ENCODE data around the gene LRRC70.
"Not testable (repeated sequence)": the region's sequence is repeated elsewhere in the genome, so short reads cannot be mapped to it uniquely, and the experiment has no call there.

LRRC70 gene

GRCh38 chr5:62558941-62559340 lies 19.7 kb upstream of the LRRC70 start:
- Mint-ChIP-seq H3K36me3 (ENCODE audit: low read depth) (peaks cover 52% of the 10 kb centered on the region), H3K27me3 (ENCODE audit: low read depth, poor library complexity) (no peaks in the 10 kb centered on the region), H3K9me3 (no peaks in the 10 kb centered on the region), H3K4me3 (no peak overlapping the region), H3K27ac (no peak overlapping the region), H3K4me1 (no peaks in the 10 kb centered on the region)
- TF ChIP-seq, protein P1, sequence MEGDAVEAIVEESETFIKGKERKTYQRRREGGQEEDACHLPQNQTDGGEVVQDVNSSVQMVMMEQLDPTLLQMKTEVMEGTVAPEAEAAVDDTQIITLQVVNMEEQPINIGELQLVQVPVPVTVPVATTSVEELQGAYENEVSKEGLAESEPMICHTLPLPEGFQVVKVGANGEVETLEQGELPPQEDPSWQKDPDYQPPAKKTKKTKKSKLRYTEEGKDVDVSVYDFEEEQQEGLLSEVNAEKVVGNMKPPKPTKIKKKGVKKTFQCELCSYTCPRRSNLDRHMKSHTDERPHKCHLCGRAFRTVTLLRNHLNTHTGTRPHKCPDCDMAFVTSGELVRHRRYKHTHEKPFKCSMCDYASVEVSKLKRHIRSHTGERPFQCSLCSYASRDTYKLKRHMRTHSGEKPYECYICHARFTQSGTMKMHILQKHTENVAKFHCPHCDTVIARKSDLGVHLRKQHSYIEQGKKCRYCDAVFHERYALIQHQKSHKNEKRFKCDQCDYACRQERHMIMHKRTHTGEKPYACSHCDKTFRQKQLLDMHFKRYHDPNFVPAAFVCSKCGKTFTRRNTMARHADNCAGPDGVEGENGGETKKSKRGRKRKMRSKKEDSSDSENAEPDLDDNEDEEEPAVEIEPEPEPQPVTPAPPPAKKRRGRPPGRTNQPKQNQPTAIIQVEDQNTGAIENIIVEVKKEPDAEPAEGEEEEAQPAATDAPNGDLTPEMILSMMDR (IDR thresholded peaks at IDR 0.05), result no peak
- DNase-seq, result no peak

DNA sequence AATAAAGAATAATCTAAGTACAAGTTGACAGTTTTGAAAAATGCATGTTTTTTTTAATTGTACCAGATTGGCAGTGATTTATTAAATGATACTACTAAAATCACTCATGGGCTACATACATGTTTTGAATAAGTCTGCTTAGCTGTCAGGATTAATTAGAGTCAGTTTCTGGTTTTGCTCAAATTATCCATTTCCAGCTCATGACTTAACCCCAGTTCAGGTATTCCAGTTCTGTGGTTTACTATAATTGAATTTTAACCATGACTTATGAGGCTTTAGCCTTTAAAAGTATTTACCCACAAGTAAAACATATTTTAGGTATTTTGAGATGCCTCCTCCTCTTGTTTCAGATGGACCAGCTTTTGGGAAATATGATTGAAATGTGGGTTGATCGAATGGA lies 17.8 kb upstream of the LRRC70 start:
- TF ChIP-seq, protein P1 (IDR thresholded peaks at IDR 0.05), result no peak

DNA sequence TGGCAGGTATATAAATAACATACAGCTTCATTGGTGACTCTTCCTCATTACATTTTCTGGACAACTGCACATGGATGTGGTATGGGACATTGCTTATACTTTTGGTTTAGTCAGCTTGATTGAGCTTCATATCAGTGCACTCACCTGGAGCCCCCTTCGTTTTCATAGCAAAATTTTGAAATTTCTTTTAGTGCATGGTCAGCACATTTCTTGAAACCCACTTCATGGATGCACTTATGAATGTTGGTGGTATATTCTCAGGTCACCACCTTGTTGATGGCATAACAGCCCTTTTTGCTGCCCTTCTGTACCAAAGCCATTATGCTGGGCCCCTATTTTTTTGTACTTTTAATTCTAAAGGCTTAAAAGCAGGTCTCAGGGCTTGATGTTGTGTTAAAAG lies 16.7 kb upstream of the LRRC70 start:
- H3K4me3 Mint-ChIP-seq, result no peak overlapping the region
- no peaks in the 10 kb centered on the region for H3K4me1 Mint-ChIP-seq
- peaks cover 23% of the 10 kb centered on the region for H3K9me3 Mint-ChIP-seq
- no peaks in the 10 kb centered on the region for H3K27me3 Mint-ChIP-seq (ENCODE audit: low read depth, poor library complexity)
- H3K36me3 Mint-ChIP-seq (ENCODE audit: low read depth), result peaks cover 69% of the 10 kb centered on the region
- no peak for DNase-seq
- no peak overlapping the region for H3K27ac Mint-ChIP-seq
- TF ChIP-seq, protein P1 (IDR thresholded peaks at IDR 0.05), result no peak

More for the DNA sequence above, 17.8 kb upstream of the LRRC70 start:
- Mint-ChIP-seq H3K9me3 (peaks cover 12% of the 10 kb centered on the region), H3K4me1 (no peaks in the 10 kb centered on the region), H3K27ac (no peak overlapping the region), H3K27me3 (ENCODE audit: low read depth, poor library complexity) (no peaks in the 10 kb centered on the region), H3K36me3 (ENCODE audit: low read depth) (peaks cover 63% of the 10 kb centered on the region), H3K4me3 (no peak overlapping the region)
- DNase-seq, result no peak

DNA sequence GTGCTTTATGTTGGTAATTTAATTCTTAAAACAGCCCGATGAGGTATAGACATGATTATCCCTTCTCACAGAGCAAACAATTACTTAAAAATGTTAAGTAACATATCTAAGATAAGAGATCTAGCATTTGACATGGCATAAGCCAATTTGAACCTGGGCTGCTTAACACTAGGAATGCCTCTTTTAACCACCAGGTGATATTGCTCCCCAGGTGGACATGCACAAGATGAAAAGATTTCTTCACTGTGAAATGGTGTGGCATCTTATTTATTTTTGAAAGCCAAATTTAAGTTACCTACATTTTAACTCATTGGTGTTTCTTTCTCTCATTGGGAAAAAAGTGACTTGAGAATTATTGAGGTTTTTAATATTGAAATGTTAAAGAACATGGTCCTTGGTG lies 15.8 kb upstream of the LRRC70 start:
- H3K36me3 Mint-ChIP-seq (ENCODE audit: low read depth), result peaks cover 72% of the 10 kb centered on the region
- H3K4me1 Mint-ChIP-seq, result no peaks in the 10 kb centered on the region
- H3K27me3 Mint-ChIP-seq (ENCODE audit: low read depth, poor library complexity), result no peaks in the 10 kb centered on the region
- no peak overlapping the region for H3K27ac Mint-ChIP-seq
- TF ChIP-seq, protein P1 (IDR thresholded peaks at IDR 0.05), result no peak
- no peak for DNase-seq
- H3K4me3 Mint-ChIP-seq, result no peak overlapping the region
- peaks cover 32% of the 10 kb centered on the region for H3K9me3 Mint-ChIP-seq

DNA sequence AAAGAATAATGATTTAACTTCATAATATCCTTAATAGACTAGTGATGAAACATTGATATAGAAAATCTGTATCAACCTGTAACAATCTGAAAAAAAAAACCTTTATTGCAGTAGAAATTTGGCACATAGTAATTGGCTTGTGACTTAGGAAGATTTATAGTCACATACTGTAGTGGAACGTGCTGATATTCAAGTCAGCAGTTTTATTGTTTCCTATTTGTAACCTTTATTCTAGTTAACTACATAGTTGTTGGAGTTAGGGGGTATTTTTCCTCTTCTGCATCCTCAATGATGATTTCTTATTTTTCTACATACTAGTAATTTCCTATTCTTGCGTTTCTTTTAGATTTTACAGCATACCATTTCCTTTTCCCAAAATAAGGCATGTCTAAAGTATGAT lies 14.5 kb upstream of the LRRC70 start:
- no peaks in the 10 kb centered on the region for H3K27me3 Mint-ChIP-seq (ENCODE audit: low read depth, poor library complexity)
- TF ChIP-seq, protein P1 (IDR thresholded peaks at IDR 0.05), result no peak
- peaks cover 78% of the 10 kb centered on the region for H3K36me3 Mint-ChIP-seq (ENCODE audit: low read depth)
- peaks cover 45% of the 10 kb centered on the region for H3K9me3 Mint-ChIP-seq
- H3K4me3 Mint-ChIP-seq, result no peak overlapping the region
- DNase-seq, result no peak
- H3K4me1 Mint-ChIP-seq, result no peaks in the 10 kb centered on the region
- no peak overlapping the region for H3K27ac Mint-ChIP-seq

- not testable (repeated sequence) for H3K27me3 Mint-ChIP-seq (ENCODE audit: low read depth, poor library complexity); H3K27ac Mint-ChIP-seq; H3K4me3 Mint-ChIP-seq; DNase-seq; H3K4me1 Mint-ChIP-seq
- peaks cover 48% of the 10 kb centered on the region for H3K9me3 Mint-ChIP-seq
- H3K36me3 Mint-ChIP-seq (ENCODE audit: low read depth), result peaks cover 77% of the 10 kb centered on the region
Measured at GRCh38 chr5:62565740-62566139, 12.9 kb upstream of the LRRC70 start.
